Liver (tissue), 9 donors: ENCODE data around the gene CCDC187. TPM values are rescaled to one million over a fixed set of nuclear protein-coding genes. Genes with fewer than 3 reads are reported as not detected.

Experiments used
- DNase-seq: peaks from one replicate; pipeline ENCODE4 v3.0.0-alpha.2; 2017; ENCODE audit warnings: low spot score
- H3K27ac ChIP-seq, 2 donors: one replicate each; pipeline ENCODE4 v1.7.0; 2013; ENCODE audit warnings: inconsistent platforms in 2 of 2, low read length in 2 of 2, control low read depth in 1 of 2, low read depth in 1 of 2, mild to moderate bottlenecking in 1 of 2
- H3K27me3 ChIP-seq, 4 donors: one replicate each; pipeline versions ENCODE4 v1.6.1 to v1.7.0; 2013; ENCODE audit warnings: low read length in 3 of 4, inconsistent platforms in 1 of 4, mild to moderate bottlenecking in 1 of 4, moderate library complexity in 1 of 4; ENCODE audit not compliant: control insufficient read depth in 4 of 4, insufficient read depth in 4 of 4
- H3K36me3 ChIP-seq, 4 donors: one replicate each; pipeline versions ENCODE4 v1.6.1 to v1.7.0; 2013; ENCODE audit warnings: low read length in 3 of 4, mild to moderate bottlenecking in 3 of 4, low read depth in 1 of 4, moderate library complexity in 1 of 4; ENCODE audit not compliant: control insufficient read depth in 4 of 4, insufficient read depth in 3 of 4
- H3K4me1 ChIP-seq, 4 donors: one replicate each; pipeline versions ENCODE4 v1.6.1 to v1.7.0; 2013; ENCODE audit warnings: low read length in 3 of 4, mild to moderate bottlenecking in 3 of 4, moderate library complexity in 1 of 4; ENCODE audit not compliant: control insufficient read depth in 4 of 4, insufficient read depth in 4 of 4
- H3K4me3 ChIP-seq, 3 donors: one replicate each; pipeline versions ENCODE4 v1.6.1 to v1.7.0; 2013; ENCODE audit warnings: low read length in 3 of 3, control low read depth in 1 of 3, low read depth in 1 of 3, mild to moderate bottlenecking in 1 of 3
- H3K9ac ChIP-seq, 2 donors: one replicate each; pipeline ENCODE4 v1.7.0; 2013; ENCODE audit warnings: low read length in 2 of 2, mild to moderate bottlenecking in 2 of 2, moderate library complexity in 2 of 2, control low read depth in 1 of 2, low read depth in 1 of 2
- H3K9me3 ChIP-seq, 4 donors: one replicate each; pipeline versions ENCODE4 v1.6.1 to v1.7.0; 2013; ENCODE audit warnings: low read length in 3 of 4; ENCODE audit not compliant: control insufficient read depth in 4 of 4
- ATF3 ChIP-seq: IDR thresholded peaks from 2 replicates; pipeline ENCODE4 v1.6.1; 2016; ENCODE audit warnings: antibody characterized with exemption
- CTCF ChIP-seq: fragments of 150-350 bp; IDR thresholded peaks from 2 replicates; pipeline ENCODE4 v1.5.1; 2017; ENCODE audit warnings: improper control_type of control experiment, low read depth, low read length; ENCODE audit not compliant: missing input control
- EGR1 ChIP-seq, 2 donors: IDR thresholded peaks; 2 replicates each; pipeline ENCODE4 v1.6.1; 2016 to 2018; ENCODE audit warnings: antibody characterized with exemption in 2 of 2, low read depth in 2 of 2
- FOXA1 ChIP-seq: IDR thresholded peaks from 2 replicates; pipeline ENCODE4 v1.6.1; 2016; ENCODE audit warnings: antibody characterized with exemption
- FOXA2 ChIP-seq: IDR thresholded peaks from 2 replicates; pipeline ENCODE4 v1.6.1; 2016; ENCODE audit warnings: antibody characterized with exemption
- GABPA ChIP-seq, 2 donors: IDR thresholded peaks in 1 of 2; conservative IDR thresholded peaks in 1 of 2; 2 replicates each; pipeline ENCODE4 v1.6.1; 2016; ENCODE audit warnings: antibody characterized with exemption in 2 of 2, mild to moderate bottlenecking in 1 of 2, moderate library complexity in 1 of 2
- HNF4A ChIP-seq, 2 donors: conservative IDR thresholded peaks; 2 replicates each; pipeline ENCODE4 v1.6.1; 2016; ENCODE audit warnings: antibody characterized with exemption in 2 of 2, mild to moderate bottlenecking in 2 of 2
- HNF4G ChIP-seq: IDR thresholded peaks from 2 replicates; pipeline ENCODE4 v1.6.1; 2016; ENCODE audit warnings: antibody characterized with exemption
- JUND ChIP-seq, 2 donors: IDR thresholded peaks; 2 replicates each; pipeline ENCODE4 v1.6.1; 2016; ENCODE audit warnings: antibody characterized with exemption in 2 of 2
- MAX ChIP-seq: IDR thresholded peaks from 2 replicates; pipeline ENCODE4 v1.6.1; 2016; ENCODE audit warnings: antibody characterized with exemption
- NR2F2 ChIP-seq: IDR thresholded peaks from 2 replicates; pipeline ENCODE4 v1.6.1; 2016; ENCODE audit warnings: antibody characterized with exemption
- RAD21 ChIP-seq, 2 donors: IDR thresholded peaks; 2 replicates each; pipeline ENCODE4 v1.6.1; 2016; ENCODE audit warnings: antibody characterized with exemption in 2 of 2, mild to moderate bottlenecking in 2 of 2
- REST ChIP-seq: IDR thresholded peaks from 2 replicates; pipeline ENCODE4 v1.6.1; 2016; ENCODE audit warnings: antibody characterized with exemption, mild to moderate bottlenecking
- RXRA ChIP-seq, 2 donors: IDR thresholded peaks; 2 replicates each; pipeline ENCODE4 v1.6.1; 2017 to 2018; ENCODE audit warnings: antibody characterized with exemption in 2 of 2, mild to moderate bottlenecking in 1 of 2
- SP1 ChIP-seq: IDR thresholded peaks from 2 replicates; pipeline ENCODE4 v1.6.1; 2018; ENCODE audit warnings: antibody characterized with exemption, mild to moderate bottlenecking
- TAF1 ChIP-seq: conservative IDR thresholded peaks from 2 replicates; pipeline ENCODE4 v1.6.1; 2016; ENCODE audit warnings: antibody characterized with exemption, mild to moderate bottlenecking
- YY1 ChIP-seq: IDR thresholded peaks from 2 replicates; pipeline ENCODE4 v1.6.1; 2016; ENCODE audit warnings: antibody characterized with exemption, mild to moderate bottlenecking
- ZBTB33 ChIP-seq: IDR thresholded peaks from 2 replicates; pipeline ENCODE4 v1.6.1; 2016; ENCODE audit warnings: antibody characterized with exemption
- WGBS: extraction: QIAGEN DNeasy Blood & Tissue Kit; methylation state at CpG from one replicate; pipeline ENCODE4 v1.1.7; 2013; 5-methylcytosine and 5-hydroxymethylcytosine counted together
- polyA plus RNA-seq, 2 donors: library from polyadenylated mRNA; stranded (reverse) in 1 of 2; unstranded in 1 of 2; fragments of 200-250 nt in 1 of 2; fragments of >200 nt in 1 of 2; fragmentation: Nextera tagmentation in 1 of 2; extraction: Ambion mirVana in 1 of 2; gene quantifications; one replicate each; pipeline versions ENCODE4 v1.2.1 to v1.2.3, GENCODE V29; 2013 to 2015
- total RNA-seq, 2 donors: library from RNA; depleted of rRNA; stranded (reverse); fragments of >200 nt; gene quantifications; one replicate each; pipeline ENCODE4 v1.2.3, GENCODE V29; 2014
- donor health status: healthy.
- donor health status: healthy.
- donor health status: healthy.
- donor health status: healthy.
- donor health status: healthy.

Gene CCDC187
- total and polyA plus RNA-seq, 4 donors: 0.05 TPM; not detected in 3

- WGBS: 74% methylated on average over 28 of the region's 28 CpGs
- TF ChIP-seq EGR1 (IDR thresholded peaks at IDR 0.05; ENCODE audit: low read depth in 2 of 2) (no peak), MAX (no peak), FOXA2 (no peak), ATF3 (no peak), GABPA (IDR thresholded peaks at IDR 0.05 in 1 of 2, conservative IDR thresholded peaks at IDR 0.05 in 1 of 2) (no peak), FOXA1 (no peak), NR2F2 (no peak), SP1 (no peak), JUND (IDR thresholded peaks at IDR 0.05) (no peak), CTCF (no peak), RXRA (IDR thresholded peaks at IDR 0.05) (no peak), YY1 (no peak), RAD21 (IDR thresholded peaks at IDR 0.05) (no peak), ZBTB33 (no peak), HNF4G (no peak), REST (no peak), TAF1 (no peak), HNF4A (conservative IDR thresholded peaks at IDR 0.05) (no peak)
- H3K4me1 ChIP-seq: no peaks in the 10 kb centered on the region
- DNase-seq: no peak
- no peak overlapping the region for H3K4me3 ChIP-seq
- no peaks in the 10 kb centered on the region for H3K36me3 ChIP-seq
- H3K27me3 ChIP-seq: no peaks in the 10 kb centered on the region
- no peak overlapping the region for H3K9ac ChIP-seq
- H3K9me3 ChIP-seq: peaks cover 0 to 5% (median 4%) of the 10 kb centered on the region in 4 donors
- no peak overlapping the region for H3K27ac ChIP-seq
Observed at GRCh38 chr9:136310273-136311030, 6.6 kb upstream of the CCDC187 start.
